HG03520 (cell line): Measurements from ENCODE around the gene CLEC20A.

Experiments
- ATAC-seq: cut with Tn5 transposase; IDR thresholded peaks from one replicate; pipeline ENCODE4 v1.9.1; 2021; ENCODE audit warnings: mild to moderate bottlenecking, moderate library complexity; ENCODE audit not compliant: unreplicated experiment

The CLEC20A gene

GRCh38 chr1:178483251-178483957 is 13.4 kb downstream of the CLEC20A start:
- no peak for ATAC-seq

- no peak for ATAC-seq
Measured at GRCh38 chr1:178477841-178478240, 18.9 kb downstream of the CLEC20A start.

GRCh38 chr1:178477373-178477772 is 19.4 kb downstream of the CLEC20A start:
- no peak for ATAC-seq

DNA sequence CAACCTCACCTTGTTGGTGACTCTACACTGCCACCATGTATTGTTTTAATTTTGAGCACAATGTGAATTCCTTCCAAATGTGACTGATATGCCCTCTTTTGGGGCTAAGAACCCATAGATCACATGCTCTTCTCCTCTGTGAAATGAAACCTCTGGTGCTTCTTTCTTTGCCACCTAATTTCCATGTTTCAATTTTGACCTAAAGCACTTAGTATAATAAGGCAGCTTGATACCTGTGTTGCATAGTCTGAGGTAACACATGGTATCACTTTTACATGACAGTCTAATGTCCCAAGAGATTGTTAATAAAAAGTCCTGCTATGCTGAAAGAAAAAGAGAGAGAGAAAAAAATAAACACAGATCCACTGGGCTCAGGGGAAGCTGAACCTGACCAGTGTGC is 24.2 kb downstream of the CLEC20A start:
- ATAC-seq: no peak

GRCh38 chr1:178470411-178470960 is 26.3 kb downstream of the CLEC20A start:
- ATAC-seq: no peak

- no peak for ATAC-seq
Measured at GRCh38 chr1:178467837-178468236, 28.9 kb downstream of the CLEC20A start.

DNA sequence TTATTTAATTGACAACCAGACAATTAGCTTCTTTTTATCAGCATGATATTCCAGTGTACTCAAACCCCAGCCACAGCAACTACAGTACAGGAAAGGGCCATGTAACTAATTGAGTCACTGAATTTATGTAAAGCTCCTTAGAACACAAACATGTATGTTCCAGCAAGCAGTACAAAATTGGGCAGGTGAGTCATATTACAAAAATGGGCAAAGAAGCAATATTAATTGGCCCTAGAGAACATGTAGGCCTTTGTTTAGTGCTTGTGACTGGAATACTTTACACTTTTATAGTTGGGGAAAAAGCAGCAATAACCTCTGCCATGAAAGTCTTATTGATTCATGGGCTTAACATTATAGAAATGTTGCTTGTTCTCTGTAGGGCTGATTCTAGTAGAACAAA is 31.8 kb downstream of the CLEC20A start:
- no peak for ATAC-seq

- no peak for ATAC-seq
Measured at GRCh38 chr1:178464566-178464965, 32.2 kb downstream of the CLEC20A start.

- no peak for ATAC-seq
Measured at GRCh38 chr1:178464141-178464540, 32.6 kb downstream of the CLEC20A start.

- no peak for ATAC-seq
Measured at GRCh38 chr1:178461701-178462100, 35.1 kb downstream of the CLEC20A start.

DNA sequence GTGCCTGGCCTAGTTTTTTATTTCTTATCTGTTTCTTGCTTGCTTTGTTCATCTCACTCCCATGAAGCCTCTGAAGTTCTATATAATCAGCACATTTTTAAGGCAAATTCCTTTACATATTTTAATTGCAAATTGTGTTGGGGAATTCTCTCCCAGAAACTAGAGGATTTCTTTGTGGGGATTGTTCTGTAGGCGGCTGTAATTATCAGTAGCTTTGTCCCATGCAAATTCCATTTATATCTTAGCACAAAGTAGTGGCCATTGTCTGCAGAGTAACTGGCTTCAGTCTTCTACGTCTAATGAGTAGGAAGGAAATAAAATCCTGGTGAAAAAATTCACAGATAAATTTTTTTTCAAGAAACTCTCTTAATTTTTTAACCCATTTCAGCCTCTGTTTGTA is 35.7 kb downstream of the CLEC20A start:
- ATAC-seq: no peak

DNA sequence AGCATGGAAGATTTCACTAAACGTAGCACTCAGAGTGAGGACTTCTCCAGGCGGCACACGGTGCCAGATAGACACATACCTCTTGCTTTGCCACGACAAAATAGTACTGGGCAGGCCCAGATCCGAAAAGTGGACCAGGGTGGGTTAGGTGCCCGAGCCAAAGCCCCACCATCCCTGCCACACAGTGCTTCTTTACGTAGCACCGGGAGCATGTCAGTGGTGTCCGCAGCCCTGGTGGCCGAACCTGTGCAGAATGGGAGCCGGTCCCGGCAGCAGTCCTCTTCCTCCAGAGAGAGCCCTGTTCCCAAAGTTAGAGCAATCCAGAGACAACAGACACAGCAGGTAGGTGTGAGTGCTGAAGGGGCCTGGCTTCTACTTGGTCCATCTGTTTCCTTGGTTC is 38.6 kb downstream of the CLEC20A start:
- no peak for ATAC-seq

GRCh38 chr1:178457651-178458050 is 39.1 kb downstream of the CLEC20A start:
- ATAC-seq: no peak

DNA sequence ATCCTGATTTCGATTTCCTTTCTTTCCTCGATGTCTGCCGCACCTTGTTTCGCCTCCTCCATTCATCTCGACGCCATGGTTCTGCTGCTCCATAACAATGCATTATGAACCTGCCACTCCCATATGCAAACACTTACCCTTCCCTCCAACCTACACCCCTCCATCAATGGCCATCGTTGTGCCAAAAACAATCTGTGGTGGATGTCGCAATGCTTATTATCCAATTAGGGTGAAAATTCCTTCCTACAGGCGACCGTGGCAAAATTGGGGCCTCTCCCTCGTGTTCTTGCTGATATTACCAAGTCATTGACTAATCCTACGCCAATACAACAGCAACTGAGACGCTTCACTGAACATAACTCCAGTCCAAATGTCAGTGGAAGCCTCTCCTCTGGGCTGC is 40.3 kb downstream of the CLEC20A start:
- no peak for ATAC-seq

- ATAC-seq: no peak
Measured at GRCh38 chr1:178452013-178452412, 44.8 kb downstream of the CLEC20A start.

DNA sequence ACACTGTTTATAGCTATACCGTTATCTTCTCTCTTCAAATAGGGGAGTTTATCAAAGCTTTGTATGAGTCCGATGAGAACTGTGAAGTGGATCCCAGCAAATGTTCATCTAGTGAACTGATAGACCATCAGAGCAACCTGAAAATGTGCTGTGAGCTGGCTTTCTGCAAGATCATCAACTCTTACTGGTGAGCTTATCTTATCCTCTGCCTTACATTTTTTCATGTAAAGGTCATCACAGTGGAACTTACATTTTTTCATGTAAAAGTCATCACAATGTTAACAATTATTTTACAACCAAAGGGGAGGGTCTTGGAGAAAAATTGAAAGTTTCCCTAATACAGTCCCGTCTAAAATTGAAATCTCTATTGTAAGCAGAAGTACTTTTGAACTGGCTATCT is 45.2 kb downstream of the CLEC20A start:
- no peak for ATAC-seq

- ATAC-seq: no peak
Measured at GRCh38 chr1:178450871-178451270, 45.9 kb downstream of the CLEC20A start.

DNA sequence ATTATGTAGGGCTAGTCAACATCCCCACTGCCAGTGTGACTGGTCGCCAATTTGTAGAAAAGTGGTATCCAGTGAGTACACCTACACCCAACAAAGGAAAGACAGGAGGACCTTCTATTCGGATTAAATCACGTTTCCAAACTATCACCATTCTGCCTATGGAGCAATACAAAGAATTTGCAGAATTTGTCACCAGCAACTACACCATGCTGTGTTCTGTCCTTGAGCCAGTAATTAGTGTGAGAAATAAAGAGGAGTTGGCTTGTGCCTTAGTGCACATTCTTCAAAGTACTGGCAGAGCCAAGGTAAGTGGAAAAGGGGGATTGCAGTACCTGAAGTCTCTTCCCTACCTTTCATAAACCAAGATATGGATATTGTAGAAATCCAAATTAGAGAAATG is 53.8 kb downstream of the CLEC20A start:
- ATAC-seq: no peak

DNA sequence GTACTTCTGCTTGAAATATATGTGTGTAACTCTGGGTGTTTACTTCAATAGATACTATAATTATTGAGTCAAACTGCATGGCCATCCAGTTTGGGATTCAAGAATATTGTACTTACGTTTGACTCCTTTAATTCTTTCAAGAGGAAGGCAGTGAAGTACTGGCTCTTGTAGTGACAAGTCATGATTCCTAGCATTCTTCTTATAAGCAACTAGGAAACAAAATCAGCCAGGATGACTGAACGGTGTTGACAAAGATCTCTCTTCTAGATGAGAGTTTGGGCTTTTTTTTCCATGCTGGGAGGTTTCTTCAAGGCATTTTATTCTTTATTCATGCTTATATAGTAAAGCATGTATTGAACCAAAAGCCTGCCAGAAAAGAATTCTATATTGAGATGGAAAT is 58.3 kb downstream of the CLEC20A start:
- no peak for ATAC-seq

DNA sequence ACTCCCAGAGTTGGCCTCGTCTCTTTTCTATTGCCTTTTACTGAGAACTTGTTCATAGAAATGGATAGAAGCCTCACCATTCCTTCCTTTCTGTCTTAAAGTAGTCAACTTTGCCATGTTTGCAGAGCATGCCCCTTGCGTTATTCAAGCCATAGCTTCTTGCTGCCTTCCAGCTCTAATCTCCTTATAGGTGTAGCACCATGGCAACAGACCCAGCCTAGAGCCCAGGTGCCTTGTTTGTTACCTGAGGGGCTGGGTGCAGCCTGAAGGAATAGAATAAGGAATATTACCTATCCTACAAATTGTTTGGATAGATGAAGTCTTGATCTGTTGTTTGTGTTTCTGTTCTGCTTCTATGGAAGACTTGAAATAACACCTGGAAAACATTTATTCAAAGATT is 59.9 kb downstream of the CLEC20A start:
- ATAC-seq: no peak

GRCh38 chr1:178434899-178435435 is 61.8 kb downstream of the CLEC20A start:
- ATAC-seq: no peak

GRCh38 chr1:178434360-178434759 is 62.4 kb downstream of the CLEC20A start:
- ATAC-seq: no peak
